ENCODE measurements around the gene CBR4.
"Not testable (repeated sequence)": the region's sequence is repeated elsewhere in the genome, so short reads cannot be mapped to it uniquely, and the experiment has no call there.

CBR4 gene

DNA sequence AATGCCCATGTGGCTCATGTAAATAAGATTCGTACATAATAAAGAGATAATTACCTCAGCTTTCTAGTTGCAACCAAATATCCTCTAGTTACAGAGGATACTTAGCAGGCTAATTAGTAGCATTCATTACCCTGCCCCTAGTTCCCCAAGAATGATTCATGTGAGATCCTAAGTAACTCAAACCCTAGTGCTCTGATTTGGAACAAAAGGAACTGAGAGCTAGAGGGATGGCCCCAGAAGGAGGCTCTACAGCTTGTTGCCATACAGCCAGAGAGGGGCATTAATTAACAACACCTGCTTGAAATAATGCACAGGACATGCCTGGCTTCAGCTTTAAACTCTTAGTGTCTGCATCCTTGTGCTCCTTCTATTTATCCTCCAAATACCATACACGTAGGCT, 32.6 kb upstream of the CBR4 start:
- TF ChIP-seq, protein P1, sequence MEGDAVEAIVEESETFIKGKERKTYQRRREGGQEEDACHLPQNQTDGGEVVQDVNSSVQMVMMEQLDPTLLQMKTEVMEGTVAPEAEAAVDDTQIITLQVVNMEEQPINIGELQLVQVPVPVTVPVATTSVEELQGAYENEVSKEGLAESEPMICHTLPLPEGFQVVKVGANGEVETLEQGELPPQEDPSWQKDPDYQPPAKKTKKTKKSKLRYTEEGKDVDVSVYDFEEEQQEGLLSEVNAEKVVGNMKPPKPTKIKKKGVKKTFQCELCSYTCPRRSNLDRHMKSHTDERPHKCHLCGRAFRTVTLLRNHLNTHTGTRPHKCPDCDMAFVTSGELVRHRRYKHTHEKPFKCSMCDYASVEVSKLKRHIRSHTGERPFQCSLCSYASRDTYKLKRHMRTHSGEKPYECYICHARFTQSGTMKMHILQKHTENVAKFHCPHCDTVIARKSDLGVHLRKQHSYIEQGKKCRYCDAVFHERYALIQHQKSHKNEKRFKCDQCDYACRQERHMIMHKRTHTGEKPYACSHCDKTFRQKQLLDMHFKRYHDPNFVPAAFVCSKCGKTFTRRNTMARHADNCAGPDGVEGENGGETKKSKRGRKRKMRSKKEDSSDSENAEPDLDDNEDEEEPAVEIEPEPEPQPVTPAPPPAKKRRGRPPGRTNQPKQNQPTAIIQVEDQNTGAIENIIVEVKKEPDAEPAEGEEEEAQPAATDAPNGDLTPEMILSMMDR (IDR thresholded peaks at IDR 0.05) = no peak
- no peak for TF ChIP-seq ZFX (IDR thresholded peaks at IDR 0.05; ENCODE audit: borderline replicate concordance)
- no peak overlapping the region for H3K27ac ChIP-seq

DNA sequence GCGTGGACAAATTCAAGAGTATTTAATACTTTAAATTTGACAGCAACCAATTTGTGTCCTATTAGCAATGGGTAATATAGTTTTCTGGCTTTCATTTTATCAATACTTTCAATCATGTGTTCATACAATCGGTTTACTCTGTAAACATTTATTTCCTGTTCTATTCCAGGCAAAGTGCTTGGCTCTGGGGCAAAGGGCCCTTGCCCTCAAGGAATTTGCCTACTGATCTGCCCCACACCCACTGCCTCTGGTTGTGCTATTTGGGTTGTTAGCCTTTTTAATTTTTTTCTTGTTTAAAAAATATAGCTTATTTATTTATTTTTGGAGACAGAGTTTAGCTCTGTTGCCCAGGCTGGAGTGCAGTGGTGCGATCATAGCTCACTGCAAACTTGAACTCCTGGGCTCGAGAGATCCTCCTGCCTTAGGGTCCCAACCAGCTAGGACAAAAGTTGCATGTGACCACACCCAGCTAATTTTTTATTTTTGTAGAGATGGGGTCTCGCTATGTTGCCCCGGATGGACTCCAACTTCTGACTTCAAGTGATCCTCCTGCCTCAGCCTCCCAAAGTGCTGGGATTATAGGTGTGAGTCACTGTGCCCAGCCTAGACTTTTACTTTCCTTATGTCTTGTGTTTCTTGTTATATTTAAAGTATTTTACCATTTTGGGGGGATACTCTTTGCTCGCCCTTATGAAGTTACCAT, 30.7 kb upstream of the CBR4 start:
- TF ChIP-seq ZFX (IDR thresholded peaks at IDR 0.05; ENCODE audit: borderline replicate concordance) = no peak
- TF ChIP-seq, protein P1 (IDR thresholded peaks at IDR 0.05) = no peak

DNA sequence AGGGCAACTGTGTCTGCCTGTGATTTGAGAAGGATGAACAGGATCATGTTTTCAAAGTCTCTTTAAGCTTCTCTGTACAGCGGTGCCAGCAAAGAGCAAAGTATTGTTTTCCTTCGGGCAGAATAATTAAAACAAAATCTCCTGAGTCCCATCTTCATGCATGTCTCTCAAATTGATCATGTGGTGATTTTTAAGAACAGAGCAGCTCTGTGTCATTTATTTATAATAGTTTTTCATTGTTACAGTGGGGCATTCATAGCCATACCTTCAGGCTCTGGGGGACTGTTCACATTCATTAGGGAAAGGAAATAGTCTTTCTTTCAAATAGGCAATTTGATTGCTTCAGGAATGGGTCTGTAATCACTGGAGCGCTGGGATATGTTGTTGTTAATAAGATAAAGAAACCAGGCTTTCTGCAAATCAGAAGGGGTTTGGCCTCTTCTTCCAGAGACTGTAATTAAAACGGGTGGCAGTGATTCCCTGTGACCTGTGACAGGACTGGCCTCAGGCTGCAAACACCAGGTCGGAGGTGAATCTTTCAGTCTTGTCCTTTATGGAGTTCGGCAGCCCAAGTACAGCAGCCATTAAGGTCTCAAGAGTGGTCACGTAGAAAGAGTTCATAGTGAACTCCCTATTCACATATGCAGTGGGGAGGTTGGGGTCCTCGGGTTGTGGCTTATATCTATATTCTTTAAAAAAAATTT, 29.3 kb upstream of the CBR4 start:
- H3K27ac ChIP-seq = no peak overlapping the region
- no peak for TF ChIP-seq ZFX (IDR thresholded peaks at IDR 0.05; ENCODE audit: borderline replicate concordance)
- TF ChIP-seq, protein P1 (IDR thresholded peaks at IDR 0.05) = no peak

More for the DNA sequence above, 30.7 kb upstream of the CBR4 start:
- no peak overlapping the region for H3K27ac ChIP-seq

DNA sequence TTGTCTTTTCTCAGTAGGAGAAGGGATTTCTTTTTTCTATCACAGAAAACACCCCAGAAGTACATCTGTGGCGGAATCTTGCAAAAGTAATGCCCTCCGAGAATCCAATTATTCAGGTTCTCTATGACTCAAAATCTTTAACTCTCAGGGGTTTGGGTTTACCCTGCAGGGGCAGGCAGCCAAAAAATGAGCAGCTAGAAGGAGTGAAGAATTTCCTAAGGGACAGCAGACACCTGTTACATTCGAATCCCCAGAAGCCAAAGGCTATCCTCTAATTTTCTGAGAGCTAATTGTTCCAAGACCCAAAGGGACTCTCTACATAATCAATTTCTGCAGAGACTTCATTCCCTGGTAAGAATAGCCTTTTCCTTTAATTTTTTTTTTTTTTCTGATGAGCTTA, 27.5 kb upstream of the CBR4 start:
- no peak overlapping the region for H3K27ac ChIP-seq
- TF ChIP-seq, protein P1 (IDR thresholded peaks at IDR 0.05) = no peak
- no peak for TF ChIP-seq ZFX (IDR thresholded peaks at IDR 0.05; ENCODE audit: borderline replicate concordance)

DNA sequence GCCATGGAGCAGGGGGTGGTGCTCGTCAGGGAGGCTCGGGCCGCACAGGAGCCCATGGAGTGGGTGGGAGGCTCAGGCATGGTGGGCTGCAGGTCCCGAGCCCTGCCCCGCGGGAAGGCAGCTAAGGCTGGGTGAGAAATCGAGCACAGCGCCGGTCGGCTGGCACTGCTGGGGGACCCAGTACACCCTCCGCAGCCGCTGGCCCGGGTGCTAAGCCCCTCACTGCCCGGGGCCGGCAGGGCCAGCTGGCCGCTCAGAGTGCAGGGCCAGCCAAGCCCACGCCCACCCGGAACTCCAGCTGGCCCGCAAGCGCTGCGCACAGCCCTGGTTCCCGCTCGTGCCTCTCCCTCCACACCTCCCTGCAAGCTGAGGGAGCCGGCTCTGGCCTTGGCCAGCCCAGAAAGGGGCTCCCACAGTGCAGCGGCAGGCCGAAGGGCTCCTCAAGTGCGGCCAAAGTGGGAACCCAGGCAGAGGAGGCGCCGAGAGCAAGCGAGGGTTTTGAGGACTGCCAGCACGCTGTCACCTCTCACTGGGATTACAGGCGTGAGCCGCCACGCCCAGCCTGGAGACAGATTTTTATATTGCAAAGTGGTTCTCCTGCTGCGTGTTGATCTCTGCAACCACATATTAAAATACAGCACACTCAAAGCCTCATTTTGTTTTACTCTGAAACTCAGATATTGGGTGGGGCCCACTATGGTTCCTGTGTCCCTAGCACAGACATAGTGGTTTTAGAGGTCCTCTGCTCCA, 26.0 kb upstream of the CBR4 start:
- H3K27ac ChIP-seq = not testable (repeated sequence)

DNA sequence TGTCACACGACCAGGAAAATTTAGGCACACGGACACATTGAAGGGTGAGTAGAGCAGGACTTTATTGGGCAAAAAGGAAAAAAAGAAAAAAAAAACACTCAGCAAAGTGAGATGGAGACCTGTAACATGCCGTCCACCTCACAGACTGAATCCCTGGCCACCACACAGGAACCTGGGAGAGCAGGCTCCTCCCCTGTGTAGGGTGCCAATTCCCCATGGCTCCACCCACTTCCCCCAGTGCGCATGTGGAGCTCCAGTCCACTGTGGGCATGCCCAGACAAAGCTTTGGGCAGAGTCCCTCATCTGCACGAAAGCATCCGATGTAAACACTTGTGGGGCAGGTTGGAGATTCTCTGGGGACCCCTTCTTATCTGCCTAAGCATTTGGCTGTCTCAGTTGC, 23.6 kb upstream of the CBR4 start:
- H3K27ac ChIP-seq = no peak overlapping the region
- no peak for TF ChIP-seq ZFX (IDR thresholded peaks at IDR 0.05; ENCODE audit: borderline replicate concordance)
- TF ChIP-seq, protein P1 (IDR thresholded peaks at IDR 0.05) = no peak

DNA sequence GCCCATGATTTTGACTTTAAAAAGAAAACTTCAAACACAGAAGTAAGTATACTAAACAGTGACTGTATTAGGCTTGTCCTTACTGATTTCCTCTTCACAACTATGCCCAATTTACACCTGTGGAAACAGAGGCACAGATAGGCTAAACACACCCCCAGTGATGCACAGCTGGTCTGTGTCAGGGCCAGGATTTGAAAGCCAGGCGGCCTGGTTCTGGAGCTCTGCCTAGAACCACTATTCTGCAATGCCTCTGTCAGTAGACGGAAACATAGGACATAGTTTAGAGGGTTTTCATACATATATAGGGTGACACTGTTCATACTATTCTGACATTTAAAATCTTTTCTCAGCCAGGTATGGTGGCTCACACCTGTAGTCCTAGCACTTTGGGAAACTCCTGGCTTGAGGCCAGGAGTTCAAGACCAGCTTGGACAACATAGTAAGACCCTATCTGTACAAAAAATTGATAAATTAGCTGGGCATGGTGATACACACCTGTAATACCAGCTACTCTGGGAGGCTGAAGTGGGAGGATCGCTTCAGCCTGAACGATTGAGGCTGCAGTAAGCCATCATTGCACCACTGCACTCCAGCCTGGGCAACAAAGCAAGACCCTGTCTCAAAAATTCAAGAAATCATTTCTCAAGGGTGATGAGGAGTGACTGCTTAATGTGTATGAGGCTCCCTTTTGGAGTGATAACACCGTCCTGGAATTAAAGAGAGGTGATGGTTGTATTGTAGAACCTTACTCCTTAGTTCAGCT, 23.0 kb upstream of the CBR4 start:
- no peak overlapping the region for H3K27ac ChIP-seq
- TF ChIP-seq ZFX (IDR thresholded peaks at IDR 0.05; ENCODE audit: borderline replicate concordance) = no peak
- TF ChIP-seq, protein P1 (IDR thresholded peaks at IDR 0.05) = no peak
